Measurements from ENCODE around the gene SMIM41. TPM values are rescaled to one million over a fixed set of nuclear protein-coding genes. Genes with fewer than 3 reads are reported as not detected.

The SMIM41 gene
- polyA plus RNA-seq, 4 donors: 0.46 to 1.6 (median 0.80) TPM; not detected in 1

DNA sequence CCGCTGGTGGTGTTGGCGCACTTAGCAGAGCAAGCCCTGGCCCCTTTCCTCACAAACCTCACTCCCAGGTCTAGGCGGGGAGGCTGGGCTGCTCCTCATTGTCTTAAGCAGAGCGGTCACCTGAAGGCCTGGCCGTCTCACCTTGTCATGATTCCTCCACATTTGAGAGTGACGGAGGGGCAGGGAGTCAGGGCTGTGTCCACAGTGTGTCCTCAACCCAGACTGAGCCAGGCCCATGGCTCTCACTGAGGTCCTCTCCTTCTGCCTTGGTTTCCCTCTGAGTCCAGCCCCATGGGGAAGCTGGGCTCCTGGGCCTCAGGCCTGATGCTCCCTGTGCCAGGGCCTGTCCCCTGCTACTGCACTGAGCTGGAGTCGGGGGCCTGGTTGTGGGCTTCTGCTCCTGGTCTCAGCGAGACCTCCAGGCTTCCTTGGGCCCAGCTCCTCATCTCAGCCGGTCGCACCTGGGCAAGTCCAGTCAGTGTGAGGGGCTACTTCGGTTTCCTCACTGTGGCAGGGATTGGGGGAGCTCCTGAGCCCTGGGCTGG lies 67.4 kb downstream of the SMIM41 start:
- Histone ChIP-seq H3K4me3 (ENCODE audit: low read depth in 1 of 3, low read length in 3 of 3) (no peak overlapping the region), H3K27ac (ENCODE audit: low read depth in 1 of 3, low read length in 2 of 3) (peak overlapping the region; percentile 66 to 90 (median 82)), H3K4me1 (ENCODE audit: control insufficient read depth in 3 of 3, insufficient read depth in 2 of 3, low read depth in 1 of 3, low read length in 2 of 3) (peaks cover 0 to 37% (median 12%) of the 10 kb centered on the region in 3 donors), H3K36me3 (ENCODE audit: control insufficient read depth in 3 of 3, insufficient read depth in 2 of 3, low read depth in 1 of 3, low read length in 3 of 3) (peaks cover 0 to 3% (median 0%) of the 10 kb centered on the region in 3 donors), H3K9me3 (ENCODE audit: control insufficient read depth in 2 of 2, insufficient read depth in 1 of 2, low read depth in 1 of 2, low read length in 1 of 2) (no peaks in the 10 kb centered on the region), H3K27me3 (ENCODE audit: control insufficient read depth in 3 of 3, insufficient read depth in 3 of 3, low read length in 3 of 3) (no peaks in the 10 kb centered on the region)
- DNase-seq (no peak), FAIRE-seq (no peak)
- WGBS, 3 donors: 49 to 77% (median 56%) methylated on average over 11 of the region's 11 CpGs

DNA sequence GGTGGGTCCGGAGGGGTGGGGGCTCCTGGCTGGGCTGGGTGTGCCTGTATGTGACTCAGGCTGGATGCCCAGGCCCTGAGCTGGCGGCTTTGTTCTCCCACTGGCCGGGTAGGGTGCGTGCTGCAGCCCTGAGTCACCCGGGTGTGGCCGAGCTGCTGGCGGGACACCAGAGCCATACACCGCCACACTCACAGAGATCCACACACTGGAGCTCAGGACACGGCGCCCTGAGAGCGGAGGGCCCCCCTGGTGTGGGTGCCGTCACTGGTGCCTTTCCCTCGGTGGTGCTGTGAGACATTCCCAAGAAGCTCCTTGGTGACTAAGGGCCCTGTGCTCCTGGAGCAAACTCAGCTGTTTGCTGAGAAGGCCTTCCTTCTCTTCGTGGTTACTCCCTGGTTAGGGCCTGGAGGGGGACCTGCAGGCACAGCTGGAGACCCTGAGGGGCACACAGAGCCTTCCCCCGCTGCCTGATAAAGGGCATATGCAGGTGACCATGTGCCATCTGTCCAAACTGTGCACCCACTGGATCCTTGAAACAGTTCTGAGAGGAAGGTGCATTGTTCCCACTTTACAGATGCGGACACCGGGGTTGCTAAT lies 68.0 kb downstream of the SMIM41 start:
- H3K27ac ChIP-seq (ENCODE audit: low read depth in 1 of 3, low read length in 2 of 3): peak overlapping the region; percentile 76 to 94 (median 90)
- no peak overlapping the region for H3K4me3 ChIP-seq (ENCODE audit: low read depth in 1 of 3, low read length in 3 of 3)
- H3K27me3 ChIP-seq (ENCODE audit: control insufficient read depth in 3 of 3, insufficient read depth in 3 of 3, low read length in 3 of 3): no peaks in the 10 kb centered on the region
- H3K9me3 ChIP-seq (ENCODE audit: control insufficient read depth in 2 of 2, insufficient read depth in 1 of 2, low read depth in 1 of 2, low read length in 1 of 2): no peaks in the 10 kb centered on the region
- FAIRE-seq (no peak), DNase-seq (peak; percentile 95 to 97)
- peaks cover 0 to 3% (median 0%) of the 10 kb centered on the region in 3 donors for H3K36me3 ChIP-seq (ENCODE audit: control insufficient read depth in 3 of 3, insufficient read depth in 2 of 3, low read depth in 1 of 3, low read length in 3 of 3)
- 18 to 45% (median 32%) methylated on average over 16 to 17 of the region's 17 CpGs for WGBS, 3 donors
- H3K4me1 ChIP-seq (ENCODE audit: control insufficient read depth in 3 of 3, insufficient read depth in 2 of 3, low read depth in 1 of 3, low read length in 2 of 3): peaks cover 0 to 39% (median 12%) of the 10 kb centered on the region in 3 donors

DNA sequence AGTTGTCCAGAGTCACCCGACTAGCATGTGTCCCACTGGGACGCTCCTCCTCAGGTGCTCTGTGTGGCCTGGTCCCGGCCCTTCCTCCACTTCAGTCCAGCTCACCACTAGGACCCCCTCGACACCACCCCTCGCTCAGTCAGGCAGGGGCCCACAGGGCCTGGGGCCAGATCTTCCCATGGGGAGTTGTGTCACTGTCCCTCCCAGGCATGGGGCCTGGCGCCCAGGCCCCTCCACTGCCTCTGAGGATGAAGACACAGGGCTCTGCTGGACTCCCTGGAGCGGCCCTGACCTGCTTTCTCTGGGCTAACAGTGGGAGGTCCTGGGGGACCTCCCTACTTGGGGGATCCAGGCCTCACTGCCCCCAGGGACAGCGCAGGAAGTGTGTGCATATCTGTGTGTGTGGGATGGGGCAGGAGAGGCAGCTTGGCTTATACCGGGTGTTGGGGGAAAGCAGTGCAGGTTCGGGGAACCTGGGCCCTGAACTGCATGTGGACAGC lies 68.5 kb downstream of the SMIM41 start:
- no peak for FAIRE-seq
- H3K4me1 ChIP-seq (ENCODE audit: control insufficient read depth in 3 of 3, insufficient read depth in 2 of 3, low read depth in 1 of 3, low read length in 2 of 3): peaks cover 0 to 41% (median 12%) of the 10 kb centered on the region in 3 donors

DNA sequence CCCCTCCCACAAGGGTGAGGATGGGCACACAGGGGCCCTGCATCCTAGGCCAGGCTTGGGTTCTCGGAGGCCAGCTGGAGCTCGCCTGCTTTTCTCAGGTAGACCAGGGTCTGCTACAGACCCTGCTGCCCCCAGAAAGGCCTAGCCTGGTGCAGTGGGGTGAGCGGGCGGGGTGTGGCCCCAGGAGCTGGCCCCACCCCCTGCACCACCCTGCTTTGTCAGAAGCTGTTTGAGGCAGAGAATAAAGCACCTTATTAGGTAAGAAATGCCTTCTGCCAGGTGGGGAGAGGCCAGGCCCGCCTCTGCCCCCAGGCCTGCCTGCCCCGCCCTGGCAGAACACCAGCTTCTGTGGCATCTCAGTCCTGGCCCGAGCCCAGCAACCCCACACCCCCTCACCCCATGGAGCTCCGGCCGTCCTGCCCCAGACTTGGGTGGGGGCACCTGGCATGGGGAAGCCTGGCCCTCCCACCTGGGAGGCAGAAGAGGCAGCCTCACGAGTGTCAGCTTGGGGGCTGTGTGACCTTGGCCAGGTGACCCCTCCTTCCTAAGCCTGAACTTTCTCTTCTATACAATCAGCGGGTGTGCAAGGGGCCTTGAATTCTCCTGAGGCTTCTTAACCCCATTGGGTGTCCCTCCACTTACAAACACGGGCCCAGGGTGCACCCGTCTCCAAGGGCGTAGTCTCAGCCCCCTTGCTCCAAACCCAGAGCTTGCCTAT lies 69.1 kb downstream of the SMIM41 start:
- H3K4me1 ChIP-seq (ENCODE audit: control insufficient read depth in 3 of 3, insufficient read depth in 2 of 3, low read depth in 1 of 3, low read length in 2 of 3): peaks cover 0 to 38% (median 12%) of the 10 kb centered on the region in 3 donors
- peaks cover 0 to 3% (median 0%) of the 10 kb centered on the region in 3 donors for H3K36me3 ChIP-seq (ENCODE audit: control insufficient read depth in 3 of 3, insufficient read depth in 2 of 3, low read depth in 1 of 3, low read length in 3 of 3)
- no peaks in the 10 kb centered on the region for H3K9me3 ChIP-seq (ENCODE audit: control insufficient read depth in 2 of 2, insufficient read depth in 1 of 2, low read depth in 1 of 2, low read length in 1 of 2)
- DNase-seq (peak; percentile 80 to 93), FAIRE-seq (no peak)
- no peak overlapping the region for H3K4me3 ChIP-seq (ENCODE audit: low read depth in 1 of 3, low read length in 3 of 3)
- 31 to 75% (median 44%) methylated on average over 14 of the region's 14 CpGs for WGBS, 3 donors
- H3K27me3 ChIP-seq (ENCODE audit: control insufficient read depth in 3 of 3, insufficient read depth in 3 of 3, low read length in 3 of 3): no peaks in the 10 kb centered on the region
- H3K27ac ChIP-seq (ENCODE audit: low read depth in 1 of 3, low read length in 2 of 3): peak overlapping the region; percentile 76 to 94 (median 89)

More for the DNA sequence above, 68.5 kb downstream of the SMIM41 start:
- no peak for DNase-seq
- 60 to 80% (median 63%) methylated on average over 10 of the region's 10 CpGs for whole genome bisulfite sequencing, 3 donors
- H3K27me3 ChIP-seq (ENCODE audit: control insufficient read depth in 3 of 3, insufficient read depth in 3 of 3, low read length in 3 of 3): no peaks in the 10 kb centered on the region
- peaks cover 0 to 3% (median 0%) of the 10 kb centered on the region in 3 donors for H3K36me3 ChIP-seq (ENCODE audit: control insufficient read depth in 3 of 3, insufficient read depth in 2 of 3, low read depth in 1 of 3, low read length in 3 of 3)
- no peak overlapping the region for H3K4me3 ChIP-seq (ENCODE audit: low read depth in 1 of 3, low read length in 3 of 3)
- peak overlapping the region; percentile 76 to 94 (median 89) for H3K27ac ChIP-seq (ENCODE audit: low read depth in 1 of 3, low read length in 2 of 3)
- no peaks in the 10 kb centered on the region for H3K9me3 ChIP-seq (ENCODE audit: control insufficient read depth in 2 of 2, insufficient read depth in 1 of 2, low read depth in 1 of 2, low read length in 1 of 2)

DNA sequence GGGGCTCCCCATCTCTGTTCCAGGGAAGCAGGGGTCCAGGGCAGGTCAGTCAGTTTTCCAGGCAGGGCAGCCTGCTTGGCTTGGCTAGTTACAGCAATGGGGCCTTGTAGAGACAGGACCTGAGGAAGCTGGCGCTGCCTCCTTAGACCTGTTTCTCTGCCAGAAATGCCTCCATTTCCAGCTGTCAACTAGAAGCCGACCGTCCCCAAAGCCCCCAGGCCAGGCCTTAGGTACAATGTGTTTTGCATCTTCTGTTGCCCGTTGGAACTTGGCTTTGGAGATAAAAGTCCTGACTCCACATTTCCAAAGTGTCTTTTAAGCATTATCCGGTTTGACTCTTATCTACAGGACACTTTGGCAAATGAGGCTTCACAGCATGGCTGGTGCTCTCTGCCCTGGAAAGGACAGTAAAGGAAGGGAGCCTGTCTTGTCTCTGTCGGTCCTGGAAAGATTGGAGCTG lies 69.7 kb downstream of the SMIM41 start:
- Histone ChIP-seq H3K27me3 (ENCODE audit: control insufficient read depth in 3 of 3, insufficient read depth in 3 of 3, low read length in 3 of 3) (no peaks in the 10 kb centered on the region), H3K36me3 (ENCODE audit: control insufficient read depth in 3 of 3, insufficient read depth in 2 of 3, low read depth in 1 of 3, low read length in 3 of 3) (peaks cover 0 to 3% (median 0%) of the 10 kb centered on the region in 3 donors), H3K4me3 (ENCODE audit: low read depth in 1 of 3, low read length in 3 of 3) (no peak overlapping the region), H3K4me1 (ENCODE audit: control insufficient read depth in 3 of 3, insufficient read depth in 2 of 3, low read depth in 1 of 3, low read length in 2 of 3) (peaks cover 0 to 37% (median 12%) of the 10 kb centered on the region in 3 donors), H3K27ac (ENCODE audit: low read depth in 1 of 3, low read length in 2 of 3) (peak overlapping the region in 2 of 3 donors; percentile 17 to 78), H3K9me3 (ENCODE audit: control insufficient read depth in 2 of 2, insufficient read depth in 1 of 2, low read depth in 1 of 2, low read length in 1 of 2) (no peaks in the 10 kb centered on the region)
- FAIRE-seq (no peak), DNase-seq (peak in 1 of 2 donors; percentile 56)
- WGBS, 3 donors: 31 to 55% (median 44%) methylated on average over 6 of the region's 6 CpGs

DNA sequence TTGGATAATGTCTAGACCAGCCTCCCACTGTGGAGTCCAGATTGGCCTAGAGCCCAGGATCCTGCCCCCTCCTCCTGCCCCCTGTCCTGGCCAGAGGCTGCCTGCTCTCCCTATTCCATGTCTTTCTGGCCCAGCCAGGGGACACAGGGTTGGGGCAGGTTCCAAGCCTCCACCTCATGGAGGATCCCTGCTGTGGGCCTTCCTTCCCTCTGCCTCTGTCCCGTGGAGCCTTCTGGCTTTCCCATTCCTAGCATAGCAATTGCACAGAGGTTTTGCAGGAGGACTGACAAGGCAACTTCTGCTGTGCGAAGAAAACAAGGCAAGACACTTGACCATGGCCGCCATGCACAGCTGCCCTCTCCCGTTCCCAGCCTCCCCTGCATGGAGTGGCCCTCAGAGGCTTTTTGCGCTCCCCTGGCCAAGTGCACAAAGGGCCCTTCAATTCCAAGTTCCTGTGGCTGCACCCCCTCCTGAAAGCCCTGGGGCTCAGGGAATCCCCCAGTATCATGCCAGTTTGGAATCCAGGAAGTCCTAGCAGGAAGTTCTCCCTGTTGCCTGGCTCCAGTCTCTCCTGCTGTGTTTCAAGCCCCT lies 70.2 kb downstream of the SMIM41 start:
- H3K27me3 ChIP-seq (ENCODE audit: control insufficient read depth in 3 of 3, insufficient read depth in 3 of 3, low read length in 3 of 3): no peaks in the 10 kb centered on the region
- H3K27ac ChIP-seq (ENCODE audit: low read depth in 1 of 3, low read length in 2 of 3): peak overlapping the region in 2 of 3 donors; percentile 17 to 78
- 77 to 86% (median 81%) methylated on average over 5 of the region's 5 CpGs for WGBS, 3 donors
- DNase-seq: no peak
- H3K4me3 ChIP-seq (ENCODE audit: low read depth in 1 of 3, low read length in 3 of 3): no peak overlapping the region
- no peaks in the 10 kb centered on the region for H3K9me3 ChIP-seq (ENCODE audit: control insufficient read depth in 2 of 2, insufficient read depth in 1 of 2, low read depth in 1 of 2, low read length in 1 of 2)
- peaks cover 0 to 3% (median 0%) of the 10 kb centered on the region in 3 donors for H3K36me3 ChIP-seq (ENCODE audit: control insufficient read depth in 3 of 3, insufficient read depth in 2 of 3, low read depth in 1 of 3, low read length in 3 of 3)
- no peak for FAIRE-seq
- H3K4me1 ChIP-seq (ENCODE audit: control insufficient read depth in 3 of 3, insufficient read depth in 2 of 3, low read depth in 1 of 3, low read length in 2 of 3): peaks cover 0 to 37% (median 12%) of the 10 kb centered on the region in 3 donors

DNA sequence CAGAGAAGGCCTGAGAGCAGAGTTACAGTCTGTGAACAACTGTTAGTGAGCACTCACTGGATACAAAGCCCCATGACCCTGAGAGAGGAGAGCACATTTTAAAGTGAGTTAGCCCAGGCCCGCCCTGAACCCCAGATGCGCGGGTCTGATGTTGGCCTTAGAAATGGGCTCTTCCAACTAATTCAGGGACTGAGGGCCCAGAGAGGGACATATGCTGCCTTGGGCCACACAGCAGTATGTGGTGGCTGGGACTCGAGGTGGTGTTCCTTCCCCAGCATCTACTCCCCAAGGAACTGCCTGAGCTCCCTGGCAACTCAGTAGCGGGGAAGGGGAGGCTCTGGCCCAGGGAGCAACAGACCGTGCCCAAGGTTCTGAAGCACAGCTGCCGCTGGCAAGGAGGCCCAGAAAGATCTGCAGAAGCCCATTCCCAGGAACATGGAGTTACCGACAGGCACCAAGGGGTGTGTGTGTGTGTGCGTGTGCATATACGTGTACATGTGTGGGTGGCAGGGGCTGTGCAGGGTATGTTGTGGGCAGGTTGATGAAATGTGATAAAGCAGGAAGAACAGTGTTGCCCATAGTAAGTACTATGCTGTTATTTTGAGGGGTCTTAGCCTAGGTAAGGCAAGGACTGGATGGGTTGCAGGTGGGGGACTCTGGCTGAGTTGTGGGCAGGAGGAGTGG lies 71.8 kb downstream of the SMIM41 start:
- H3K4me3 ChIP-seq (ENCODE audit: low read depth in 1 of 3, low read length in 3 of 3): no peak overlapping the region
- H3K9me3 ChIP-seq (ENCODE audit: control insufficient read depth in 2 of 2, insufficient read depth in 1 of 2, low read depth in 1 of 2, low read length in 1 of 2): no peaks in the 10 kb centered on the region
- no peak overlapping the region for H3K27ac ChIP-seq (ENCODE audit: low read depth in 1 of 3, low read length in 2 of 3)
- 91 to 94% (median 92%) methylated on average over 10 of the region's 10 CpGs for WGBS, 3 donors
- FAIRE-seq: no peak
- H3K36me3 ChIP-seq (ENCODE audit: control insufficient read depth in 3 of 3, insufficient read depth in 2 of 3, low read depth in 1 of 3, low read length in 3 of 3): peaks cover 0 to 3% (median 0%) of the 10 kb centered on the region in 3 donors
- no peaks in the 10 kb centered on the region for H3K27me3 ChIP-seq (ENCODE audit: control insufficient read depth in 3 of 3, insufficient read depth in 3 of 3, low read length in 3 of 3)
- H3K4me1 ChIP-seq (ENCODE audit: control insufficient read depth in 3 of 3, insufficient read depth in 2 of 3, low read depth in 1 of 3, low read length in 2 of 3): peaks cover 0 to 37% (median 12%) of the 10 kb centered on the region in 3 donors
- DNase-seq: no peak
